ENCODE results near the gene GPHA2. TPM values are rescaled to one million over a fixed set of nuclear protein-coding genes. Genes with fewer than 3 reads are reported as not detected.

The GPHA2 gene
- total and polyA plus RNA-seq, 12 donors: 0.67 TPM; not detected in 11

GRCh38 chr11:64900774-64901173 lies 34.9 kb downstream of the GPHA2 start:
- no peak overlapping the region for H3K4me3 ChIP-seq
- no peak for DNase-seq
- 93 to 98% (median 95%) methylated on average over 5 to 17 of the region's 17 CpGs for WGBS, 4 donors
- no peak for TF ChIP-seq CTCF (IDR thresholded peaks at IDR 0.05)
- no peaks in the 10 kb centered on the region for H3K9me3 ChIP-seq (replicated peaks in 1 of 3)
- H3K27ac ChIP-seq: no peak overlapping the region
- peaks cover 0 to 83% of the 10 kb centered on the region in 2 donors for H3K36me3 ChIP-seq (replicated peaks in 1 of 2)
- intact Hi-C loops (cut with DNase I): no loop called here
- H3K27me3 ChIP-seq: no peaks in the 10 kb centered on the region
- no peaks in the 10 kb centered on the region for H3K4me1 ChIP-seq (replicated peaks in 1 of 2)

GRCh38 chr11:64900263-64900678 lies 35.4 kb downstream of the GPHA2 start:
- Histone ChIP-seq H3K27me3 (no peaks in the 10 kb centered on the region), H3K4me3 (no peak overlapping the region), H3K27ac (no peak overlapping the region), H3K9me3 (replicated peaks in 1 of 3) (no peaks in the 10 kb centered on the region), H3K4me1 (replicated peaks in 1 of 2) (no peaks in the 10 kb centered on the region), H3K36me3 (replicated peaks in 1 of 2) (peaks cover 0 to 78% of the 10 kb centered on the region in 2 donors)
- TF ChIP-seq POLR2A (IDR thresholded peaks at IDR 0.05): no peak
- TF ChIP-seq CTCF (IDR thresholded peaks at IDR 0.05): no peak
- intact Hi-C loops (cut with DNase I): no loop called here
- 79 to 84% (median 82%) methylated on average over 14 of the region's 14 CpGs for WGBS, 4 donors
- DNase-seq: peak in 2 of 7 donors; percentile 45 to 54

- no peaks in the 10 kb centered on the region for H3K27me3 ChIP-seq
- H3K36me3 ChIP-seq (replicated peaks in 1 of 2): peaks cover 0 to 67% of the 10 kb centered on the region in 2 donors
- intact Hi-C loops (cut with DNase I): no loop called here
- TF ChIP-seq POLR2A (IDR thresholded peaks at IDR 0.05) (no peak), CTCF (IDR thresholded peaks at IDR 0.05) (no peak)
- WGBS, 4 donors: 95 to 96% (median 95%) methylated on average over 9 to 19 of the region's 19 CpGs
- H3K4me1 ChIP-seq (replicated peaks in 1 of 2): peaks cover 0 to 6% of the 10 kb centered on the region in 2 donors
- no peak for DNase-seq
- no peak overlapping the region for H3K4me3 ChIP-seq
- no peaks in the 10 kb centered on the region for H3K9me3 ChIP-seq (replicated peaks in 1 of 3)
- H3K27ac ChIP-seq: no peak overlapping the region
Observed at GRCh38 chr11:64898541-64898940, 37.2 kb downstream of the GPHA2 start.

- Histone ChIP-seq H3K27me3 (no peaks in the 10 kb centered on the region), H3K36me3 (replicated peaks in 1 of 2) (peaks cover 0 to 62% of the 10 kb centered on the region in 2 donors), H3K27ac (no peak overlapping the region), H3K4me1 (replicated peaks in 1 of 2) (peaks cover 0 to 6% of the 10 kb centered on the region in 2 donors), H3K9me3 (replicated peaks in 1 of 3) (no peaks in the 10 kb centered on the region), H3K4me3 (no peak overlapping the region)
- no peak for TF ChIP-seq CTCF (IDR thresholded peaks at IDR 0.05)
- no peak for TF ChIP-seq POLR2A (IDR thresholded peaks at IDR 0.05)
- intact Hi-C loops (cut with DNase I): no loop called here
- 92 to 98% (median 95%) methylated on average over 6 to 9 of the region's 9 CpGs for WGBS, 4 donors
- no peak for DNase-seq
Observed at GRCh38 chr11:64898076-64898445, 37.6 kb downstream of the GPHA2 start.
